Measurements from ENCODE around the gene NGEF. TPM values are rescaled to one million over a fixed set of nuclear protein-coding genes. Genes with fewer than 3 reads are reported as not detected.

Gene NGEF
- total RNA-seq, 1 donor = 17.4 TPM

GRCh38 chr2:232882505-232883115, 130.4 kb downstream of the NGEF start:
- H3K4me3 ChIP-seq (ENCODE audit: low read depth, low read length) = no peak overlapping the region
- DNase-seq (ENCODE audit: low read depth) = no peak
- TF ChIP-seq CTCF (IDR thresholded peaks at IDR 0.05; ENCODE audit: insufficient read depth, low read length) = no peak

DNA sequence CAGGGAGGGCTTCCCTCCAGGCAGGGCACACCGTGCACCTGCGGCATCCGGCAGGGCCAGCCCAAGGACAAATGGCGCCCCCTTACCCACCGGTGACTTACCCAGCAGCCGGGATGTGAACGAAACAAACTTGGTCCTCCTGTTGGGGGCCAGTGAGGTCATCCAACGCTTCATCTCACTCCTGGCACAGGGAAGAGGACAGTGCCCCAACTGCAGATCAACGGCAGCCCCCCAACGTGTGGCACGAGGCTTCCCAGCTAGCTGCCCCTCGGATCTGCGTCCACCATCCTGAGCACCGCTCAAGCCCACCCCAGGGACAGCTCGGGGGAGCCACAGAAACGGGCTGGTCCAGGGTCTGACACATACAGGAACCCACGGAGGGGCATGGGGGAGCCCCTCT, 131.0 kb downstream of the NGEF start:
- no peak for DNase-seq (ENCODE audit: low read depth)
- TF ChIP-seq CTCF (IDR thresholded peaks at IDR 0.05; ENCODE audit: insufficient read depth, low read length) = no peak
- H3K4me3 ChIP-seq (ENCODE audit: low read depth, low read length) = no peak overlapping the region

DNA sequence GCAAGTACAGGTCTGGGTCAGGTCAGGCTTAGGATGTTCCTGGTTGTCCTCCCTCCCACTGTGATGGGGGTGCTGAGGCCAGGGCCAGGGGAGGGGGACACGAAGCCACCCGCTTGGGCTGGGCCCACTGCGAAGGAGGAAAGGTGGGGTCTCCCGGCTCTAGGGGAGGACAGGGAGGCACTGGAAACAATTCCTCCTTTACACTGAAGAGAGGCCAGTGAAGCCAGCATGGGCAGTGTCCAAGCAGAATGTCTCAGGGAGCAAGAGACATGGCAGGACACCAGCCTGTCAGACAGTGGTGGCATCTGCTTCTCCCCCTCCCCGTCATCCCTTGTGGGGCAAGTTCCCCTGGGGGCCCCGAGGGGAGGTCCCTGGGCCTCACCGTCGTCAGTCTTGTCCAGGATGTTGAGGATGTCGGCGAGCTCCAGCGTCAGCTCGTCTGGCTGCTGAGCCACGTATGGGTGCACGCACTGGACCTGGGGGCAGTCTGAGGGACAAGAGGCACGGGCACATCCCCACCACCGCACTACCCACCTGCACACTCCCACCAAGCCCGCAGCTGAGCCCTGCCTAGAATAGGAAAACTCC, 132.2 kb downstream of the NGEF start:
- TF ChIP-seq CTCF (IDR thresholded peaks at IDR 0.05; ENCODE audit: insufficient read depth, low read length) = no peak
- DNase-seq (ENCODE audit: low read depth) = no peak
- no peak overlapping the region for H3K4me3 ChIP-seq (ENCODE audit: low read depth, low read length)

DNA sequence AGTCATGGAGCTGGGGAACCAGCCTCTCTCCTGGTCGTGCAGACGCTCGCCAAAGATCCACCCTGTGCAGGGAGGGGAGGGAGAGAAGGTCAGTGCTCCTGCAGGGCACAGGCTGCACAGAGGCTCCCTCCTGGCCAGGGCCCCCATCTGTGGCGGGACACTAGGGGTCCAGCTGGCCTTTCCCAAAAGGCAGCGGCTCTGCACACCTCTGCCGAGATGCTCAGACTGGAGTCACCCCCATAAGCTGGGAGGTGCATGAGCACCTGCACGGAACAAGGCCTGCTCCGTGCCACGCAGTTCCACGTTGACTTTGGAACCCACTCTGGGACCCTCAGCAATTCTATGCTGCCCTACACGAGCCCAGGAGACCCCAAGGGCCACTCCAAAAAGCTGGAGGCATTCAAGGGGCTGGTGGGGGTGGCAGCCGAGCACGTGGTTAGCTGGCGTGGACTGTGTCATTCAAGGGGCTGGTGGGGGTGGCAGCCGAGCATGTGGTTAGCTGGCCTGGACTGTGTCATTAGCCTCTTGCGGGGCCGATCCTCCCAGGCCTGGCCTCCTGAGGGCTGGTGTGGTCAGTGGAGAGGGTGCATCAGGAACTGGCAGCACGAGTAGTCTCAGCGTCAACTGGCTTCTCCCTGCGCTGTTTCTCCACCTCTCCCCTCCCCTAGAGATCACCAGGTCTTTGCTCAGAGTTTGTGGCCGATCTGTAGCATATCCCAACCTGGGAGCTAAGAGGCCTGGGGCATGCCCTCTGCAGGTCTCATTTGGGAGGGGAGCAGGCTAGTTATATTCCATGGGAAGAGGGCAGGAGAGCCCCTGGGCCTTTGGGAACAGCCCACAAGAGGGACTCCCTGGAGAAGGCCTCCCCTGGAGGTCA, 133.2 kb downstream of the NGEF start:
- no peak for TF ChIP-seq CTCF (IDR thresholded peaks at IDR 0.05; ENCODE audit: insufficient read depth, low read length)
- H3K4me3 ChIP-seq (ENCODE audit: low read depth, low read length) = no peak overlapping the region
- DNase-seq (ENCODE audit: low read depth) = no peak

DNA sequence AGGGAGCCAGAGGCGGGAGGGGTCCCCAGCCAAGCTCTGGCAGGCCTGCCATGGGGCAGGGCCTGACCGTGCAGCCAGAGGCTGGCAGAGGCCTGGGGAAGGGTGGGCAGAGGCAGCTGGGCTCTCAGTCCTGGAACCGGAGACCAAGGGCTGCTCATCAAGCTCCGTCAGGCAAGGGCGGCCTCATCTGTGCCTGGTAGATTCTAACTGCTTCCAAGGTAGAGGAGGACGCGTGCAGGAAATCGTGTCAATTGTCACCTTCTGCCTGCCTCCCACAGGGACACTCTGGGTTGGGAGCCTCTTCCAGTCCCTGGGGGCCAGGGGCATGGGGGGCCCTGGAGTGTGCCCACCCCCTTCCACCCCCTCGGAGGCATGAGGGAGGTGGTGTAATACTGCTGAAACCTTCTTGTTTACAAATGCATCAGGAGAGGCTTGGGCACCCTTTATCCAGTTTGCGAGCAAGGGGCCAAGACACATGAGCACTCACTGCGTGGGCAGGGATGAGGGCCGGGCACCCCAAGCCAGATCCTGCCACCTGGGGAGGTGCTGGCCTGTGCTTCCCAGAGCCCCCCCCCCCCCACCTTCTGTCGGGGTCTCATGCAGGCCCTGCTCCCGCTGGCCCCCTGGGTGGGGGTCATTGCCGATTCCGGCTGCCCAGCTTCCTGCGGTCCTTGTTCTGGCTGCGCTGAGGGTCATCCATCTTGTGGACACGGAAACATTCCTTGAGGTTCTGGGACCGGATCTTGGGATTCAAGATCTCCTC, 134.0 kb downstream of the NGEF start:
- H3K4me3 ChIP-seq (ENCODE audit: low read depth, low read length) = no peak overlapping the region
- TF ChIP-seq CTCF (IDR thresholded peaks at IDR 0.05; ENCODE audit: insufficient read depth, low read length) = no peak
- DNase-seq (ENCODE audit: low read depth) = no peak

DNA sequence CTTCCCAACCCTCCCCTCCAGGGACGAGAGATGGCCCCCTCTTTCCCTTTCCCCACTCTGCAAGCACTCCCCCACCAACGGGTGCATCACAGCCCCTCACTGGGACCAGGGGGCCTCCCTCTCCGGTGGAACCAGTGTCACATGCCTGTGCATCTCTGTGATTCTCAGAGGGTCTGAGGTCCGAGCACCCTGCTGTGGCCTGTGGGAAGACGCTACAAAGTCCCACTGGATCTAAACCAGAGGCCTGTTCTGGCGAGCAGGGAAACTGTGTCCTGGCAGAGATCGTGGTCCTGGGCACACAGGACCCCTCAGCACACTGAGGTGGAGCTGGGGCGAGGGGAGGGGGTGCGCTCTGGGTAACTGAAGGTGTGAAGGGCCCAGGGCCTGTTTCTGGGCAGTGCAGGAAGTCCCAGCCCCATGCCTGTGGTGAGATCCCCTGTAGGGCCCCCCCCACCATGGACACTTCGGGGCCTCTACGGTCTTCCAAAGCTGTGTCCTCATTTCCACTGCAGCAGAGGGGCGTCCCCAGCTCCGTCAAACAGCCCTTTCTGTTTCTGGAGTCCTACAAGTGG, 135.0 kb downstream of the NGEF start:
- TF ChIP-seq CTCF (IDR thresholded peaks at IDR 0.05; ENCODE audit: insufficient read depth, low read length) = no peak
- DNase-seq (ENCODE audit: low read depth) = no peak
- no peak overlapping the region for H3K4me3 ChIP-seq (ENCODE audit: low read depth, low read length)
